NCI-H2227 treated with DMSO at 0.1 percent for 48 hours (cell line): ENCODE measurements around the gene AFF3.
"Not testable (repeated sequence)": the region's sequence is repeated elsewhere in the genome, so short reads cannot be mapped to it uniquely, and the experiment has no call there.

Experiments used
- DNase-seq: peaks from one replicate; lab custom pipeline; 2025; lab: John Stamatoyannopoulos, UW

Gene AFF3, protein sequence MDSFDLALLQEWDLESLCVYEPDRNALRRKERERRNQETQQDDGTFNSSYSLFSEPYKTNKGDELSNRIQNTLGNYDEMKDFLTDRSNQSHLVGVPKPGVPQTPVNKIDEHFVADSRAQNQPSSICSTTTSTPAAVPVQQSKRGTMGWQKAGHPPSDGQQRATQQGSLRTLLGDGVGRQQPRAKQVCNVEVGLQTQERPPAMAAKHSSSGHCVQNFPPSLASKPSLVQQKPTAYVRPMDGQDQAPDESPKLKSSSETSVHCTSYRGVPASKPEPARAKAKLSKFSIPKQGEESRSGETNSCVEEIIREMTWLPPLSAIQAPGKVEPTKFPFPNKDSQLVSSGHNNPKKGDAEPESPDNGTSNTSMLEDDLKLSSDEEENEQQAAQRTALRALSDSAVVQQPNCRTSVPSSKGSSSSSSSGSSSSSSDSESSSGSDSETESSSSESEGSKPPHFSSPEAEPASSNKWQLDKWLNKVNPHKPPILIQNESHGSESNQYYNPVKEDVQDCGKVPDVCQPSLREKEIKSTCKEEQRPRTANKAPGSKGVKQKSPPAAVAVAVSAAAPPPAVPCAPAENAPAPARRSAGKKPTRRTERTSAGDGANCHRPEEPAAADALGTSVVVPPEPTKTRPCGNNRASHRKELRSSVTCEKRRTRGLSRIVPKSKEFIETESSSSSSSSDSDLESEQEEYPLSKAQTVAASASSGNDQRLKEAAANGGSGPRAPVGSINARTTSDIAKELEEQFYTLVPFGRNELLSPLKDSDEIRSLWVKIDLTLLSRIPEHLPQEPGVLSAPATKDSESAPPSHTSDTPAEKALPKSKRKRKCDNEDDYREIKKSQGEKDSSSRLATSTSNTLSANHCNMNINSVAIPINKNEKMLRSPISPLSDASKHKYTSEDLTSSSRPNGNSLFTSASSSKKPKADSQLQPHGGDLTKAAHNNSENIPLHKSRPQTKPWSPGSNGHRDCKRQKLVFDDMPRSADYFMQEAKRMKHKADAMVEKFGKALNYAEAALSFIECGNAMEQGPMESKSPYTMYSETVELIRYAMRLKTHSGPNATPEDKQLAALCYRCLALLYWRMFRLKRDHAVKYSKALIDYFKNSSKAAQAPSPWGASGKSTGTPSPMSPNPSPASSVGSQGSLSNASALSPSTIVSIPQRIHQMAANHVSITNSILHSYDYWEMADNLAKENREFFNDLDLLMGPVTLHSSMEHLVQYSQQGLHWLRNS (N-terminal part only)

DNA sequence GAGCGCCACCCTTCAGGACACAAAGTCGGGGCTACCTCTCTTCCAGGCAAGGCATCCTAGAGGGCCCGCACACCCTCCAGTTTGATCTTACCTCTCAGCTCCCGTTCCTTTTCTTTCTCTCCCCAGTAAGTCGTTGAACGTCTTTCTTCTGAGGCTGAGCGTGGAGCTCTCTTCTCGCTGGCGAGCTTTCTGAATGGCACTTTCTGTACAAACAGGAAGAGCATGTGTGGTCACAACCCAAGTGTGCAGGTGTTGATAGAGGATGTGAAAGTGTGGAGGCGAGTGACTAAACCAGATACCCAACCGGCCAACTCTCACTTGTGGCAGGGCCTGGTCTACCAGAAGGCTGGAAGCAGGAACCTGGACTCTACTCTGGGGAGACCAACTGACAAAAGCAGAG, at the start of gene AFF3:
AFF3 (minus strand) TSS at position 198 of the 400 bp plus-strand sequence. CDS start 38,136 bp downstream, outside the sequence.
- no peak for DNase-seq

DNA sequence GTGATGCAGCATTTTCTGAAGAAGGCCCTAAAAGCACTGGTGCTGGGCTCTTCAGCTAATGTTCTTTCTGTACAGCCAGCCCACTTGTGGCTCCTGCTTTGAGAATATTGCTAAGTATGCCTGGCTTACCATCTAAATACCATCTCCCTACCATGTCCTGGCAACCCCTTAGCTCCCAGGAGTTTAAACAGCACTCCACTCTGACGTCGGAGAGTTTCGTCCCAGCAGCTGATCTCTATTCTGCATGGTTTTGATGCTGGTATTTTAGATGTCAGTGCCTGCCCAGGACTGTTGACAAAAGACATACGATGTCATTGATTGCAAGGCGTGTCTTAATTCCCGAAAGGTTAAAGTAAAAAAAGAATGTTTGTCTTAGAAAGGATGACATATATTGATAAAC, 47.0 kb upstream of the AFF3 start:
- no peak for DNase-seq

- no peak for DNase-seq
These were observed 45.9 kb upstream of the AFF3 start for GRCh38 chr2:100188326-100188725.

DNA sequence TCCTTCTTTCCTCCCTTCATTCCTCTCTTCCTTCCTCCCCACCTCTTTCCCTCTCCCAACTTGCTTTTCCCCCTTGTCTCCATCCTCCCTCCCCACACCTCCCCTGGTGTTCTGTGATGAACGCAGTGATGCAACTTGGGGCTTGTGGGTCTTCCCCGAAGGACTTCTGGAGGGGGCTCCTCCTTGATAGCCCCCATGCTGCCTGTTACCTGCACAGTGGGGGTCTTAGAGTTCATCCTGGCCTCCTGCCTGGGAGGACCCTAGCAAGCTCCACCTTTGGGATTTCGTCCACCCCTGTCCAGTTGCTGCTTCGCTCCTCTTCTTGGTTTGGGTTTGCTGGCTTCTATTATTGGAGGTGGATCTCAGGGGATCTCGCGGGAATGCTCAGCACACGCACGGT, 43.7 kb upstream of the AFF3 start:
- DNase-seq = no peak

GRCh38 chr2:100185516-100185915, 43.1 kb upstream of the AFF3 start:
- DNase-seq = no peak

DNA sequence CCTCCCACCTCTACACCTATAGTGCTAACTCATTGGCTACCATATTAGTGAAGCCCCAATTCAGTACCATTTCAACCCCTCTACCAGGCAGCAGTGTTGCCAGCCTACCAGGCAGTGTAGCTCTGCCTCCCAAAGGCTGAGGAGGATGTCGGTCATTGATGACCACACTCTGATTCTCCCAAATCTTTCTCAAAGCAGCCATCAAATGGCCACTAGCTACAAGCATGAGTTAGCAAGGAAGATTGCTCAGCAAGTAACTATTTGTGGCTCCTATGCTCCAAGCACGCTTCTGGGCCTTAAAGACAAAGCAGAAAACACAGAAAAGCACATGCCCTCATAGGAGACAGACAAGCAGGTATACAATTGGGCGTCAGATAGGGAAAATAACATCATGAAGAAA, 42.7 kb upstream of the AFF3 start:
- DNase-seq = no peak

- DNase-seq = peak; percentile 6
These were observed 41.8 kb upstream of the AFF3 start for GRCh38 chr2:100184055-100184737.

DNA sequence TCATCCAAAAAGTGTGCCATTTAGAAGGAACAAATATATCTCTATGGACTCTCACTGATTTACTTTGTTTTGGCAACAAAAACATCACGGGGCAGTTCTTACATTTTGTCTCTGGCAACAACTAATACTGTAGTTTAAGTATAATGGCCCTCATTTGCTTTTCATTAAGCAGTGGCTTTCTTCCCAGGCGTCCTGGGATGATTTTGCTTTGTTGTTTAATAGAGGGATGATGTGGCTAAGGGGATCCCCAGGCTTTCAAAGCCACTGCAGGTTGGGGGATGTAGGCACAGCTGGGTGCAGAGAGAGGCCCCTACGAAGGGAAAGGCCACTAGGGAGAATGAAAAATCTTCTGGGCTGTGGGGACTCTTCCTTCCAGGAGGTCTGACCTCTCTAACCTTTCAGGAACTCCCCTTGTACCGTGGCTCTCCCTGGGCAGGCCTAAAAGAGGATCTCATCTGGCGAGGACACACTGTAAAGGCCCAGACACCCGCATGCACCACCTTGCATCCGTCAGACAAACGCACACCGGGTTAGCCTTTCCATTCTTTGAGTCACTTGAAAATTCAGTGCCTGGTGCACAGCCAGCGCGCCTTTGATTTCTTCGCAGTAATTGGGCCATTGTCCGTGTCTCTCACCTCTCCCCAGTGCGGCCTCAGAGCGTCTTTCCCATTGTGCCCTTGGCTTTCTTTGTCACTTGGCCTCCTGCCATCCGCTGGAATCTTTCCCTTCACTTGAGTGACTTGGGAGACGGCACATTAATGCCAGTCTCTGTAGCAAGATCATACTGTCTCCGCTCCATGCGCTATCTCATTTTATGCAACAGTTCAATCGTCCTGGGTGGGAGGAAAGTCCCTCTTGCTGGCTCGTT, 40.3 kb upstream of the AFF3 start:
- DNase-seq = peak; percentile 31

- DNase-seq = no peak
These were observed 38.1 kb upstream of the AFF3 start for GRCh38 chr2:100180503-100180902.

DNA sequence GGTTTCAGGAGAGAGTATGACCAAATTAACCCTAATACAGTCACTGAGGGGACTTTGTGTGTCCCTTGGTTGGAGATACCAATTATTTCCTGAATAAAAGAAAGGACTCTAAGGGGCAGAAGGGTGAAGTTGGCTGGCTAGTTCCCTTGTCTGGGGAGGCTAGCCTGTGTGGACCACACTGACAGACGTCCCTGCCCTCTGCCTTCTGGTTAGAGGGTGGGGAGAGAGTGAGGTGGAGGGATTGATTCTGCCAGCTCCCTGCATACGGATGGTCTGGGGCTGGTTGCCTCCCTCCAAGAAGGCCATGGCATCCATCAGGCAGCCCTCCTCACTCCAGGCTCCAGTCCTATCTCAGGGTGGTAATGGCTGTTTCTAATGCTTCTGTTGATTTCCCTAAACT, 37.4 kb upstream of the AFF3 start:
- no peak for DNase-seq

- no peak for DNase-seq
These were observed 36.5 kb upstream of the AFF3 start for GRCh38 chr2:100178864-100179263.

DNA sequence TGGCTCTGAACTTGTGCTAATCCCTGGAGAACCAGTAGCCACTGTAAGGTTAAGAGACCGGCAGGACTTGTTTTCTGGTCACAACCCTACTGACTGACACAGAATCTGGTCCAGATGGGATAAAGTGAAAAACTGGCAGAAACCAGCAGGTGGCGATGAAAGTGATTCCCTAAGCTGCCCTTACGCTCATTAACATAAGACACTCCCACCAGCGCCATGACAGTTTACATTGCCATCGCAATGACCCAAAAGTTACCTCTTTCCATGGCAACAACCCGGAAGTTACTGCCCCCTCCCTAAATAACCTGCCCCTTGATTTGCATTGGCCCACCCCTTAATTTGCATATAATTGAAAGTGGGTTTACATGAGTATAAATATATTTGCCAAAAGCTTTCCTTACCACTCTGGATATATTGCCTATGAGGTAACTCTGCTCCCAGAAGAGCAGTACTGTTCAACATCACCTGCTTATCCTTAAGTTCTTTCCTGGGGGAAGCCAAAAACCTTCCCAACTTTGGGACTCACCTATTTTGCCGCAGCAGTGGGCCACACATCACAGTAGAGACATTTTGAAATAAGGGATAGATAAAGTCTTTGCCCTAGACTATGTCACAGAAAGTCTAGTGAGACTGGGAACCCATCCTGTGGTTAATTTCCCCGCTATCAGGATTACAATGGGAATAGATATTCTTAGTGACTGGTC, 35.8 kb upstream of the AFF3 start:
- no peak for DNase-seq

DNA sequence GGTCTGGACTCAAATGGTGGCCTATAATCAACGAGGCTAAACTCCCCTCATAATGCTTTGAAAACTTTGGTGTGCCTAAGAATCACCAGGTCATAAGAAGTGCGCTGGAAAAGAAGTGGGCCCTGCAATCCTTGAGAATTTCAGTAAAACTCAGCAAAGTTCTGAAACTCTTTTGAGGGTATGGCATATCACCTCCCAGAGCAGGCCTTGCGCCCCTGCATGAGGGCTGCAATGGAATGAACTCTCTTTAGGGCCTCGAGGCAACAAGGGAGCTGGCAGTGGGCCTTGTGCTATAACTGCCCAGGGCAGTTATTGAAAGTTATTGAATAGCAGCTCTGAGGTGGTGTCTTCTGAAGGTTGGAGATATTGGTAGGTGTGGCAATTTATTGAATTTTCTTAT, 34.5 kb upstream of the AFF3 start:
- DNase-seq = no peak

DNA sequence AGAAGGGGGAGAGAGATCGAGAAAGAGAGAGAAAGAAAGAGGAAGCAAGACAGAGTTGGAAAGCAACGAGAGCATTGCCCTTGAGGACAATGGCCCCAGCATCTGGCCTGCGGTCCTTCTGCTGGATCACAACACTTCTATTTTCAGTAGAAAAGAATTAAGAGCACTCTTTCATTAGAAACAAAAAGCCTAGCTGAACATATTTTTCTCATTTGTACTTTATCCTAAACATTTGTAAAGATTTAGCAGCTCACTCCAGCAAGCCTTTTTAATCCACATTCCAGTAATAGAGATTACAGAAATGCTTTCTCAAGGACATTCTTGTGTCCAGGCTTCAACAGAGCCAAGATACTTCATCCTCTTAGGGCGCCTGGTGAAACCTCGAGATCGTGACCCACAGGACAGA, 31.6 kb upstream of the AFF3 start:
- no peak for DNase-seq

GRCh38 chr2:100166701-100167100, 24.3 kb upstream of the AFF3 start:
- DNase-seq = no peak

DNA sequence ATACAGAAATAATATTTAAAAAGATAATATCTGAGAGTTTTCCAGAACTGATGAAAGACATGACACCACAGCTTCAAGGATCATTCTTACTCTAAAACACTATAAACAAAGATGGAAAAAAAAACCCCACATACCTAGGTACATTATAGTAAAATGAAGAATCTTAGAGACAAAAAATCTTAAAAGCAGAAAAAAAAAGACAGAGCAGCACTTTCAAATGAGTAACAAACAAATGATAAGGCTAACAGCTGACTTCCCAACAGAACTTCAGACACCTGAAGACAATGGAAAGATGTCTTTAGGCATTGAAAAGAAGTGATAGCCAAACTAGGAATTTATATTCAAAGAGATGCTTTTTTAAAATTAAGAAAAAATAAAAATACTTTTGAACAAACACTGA, 21.2 kb upstream of the AFF3 start:
- DNase-seq = no peak

DNA sequence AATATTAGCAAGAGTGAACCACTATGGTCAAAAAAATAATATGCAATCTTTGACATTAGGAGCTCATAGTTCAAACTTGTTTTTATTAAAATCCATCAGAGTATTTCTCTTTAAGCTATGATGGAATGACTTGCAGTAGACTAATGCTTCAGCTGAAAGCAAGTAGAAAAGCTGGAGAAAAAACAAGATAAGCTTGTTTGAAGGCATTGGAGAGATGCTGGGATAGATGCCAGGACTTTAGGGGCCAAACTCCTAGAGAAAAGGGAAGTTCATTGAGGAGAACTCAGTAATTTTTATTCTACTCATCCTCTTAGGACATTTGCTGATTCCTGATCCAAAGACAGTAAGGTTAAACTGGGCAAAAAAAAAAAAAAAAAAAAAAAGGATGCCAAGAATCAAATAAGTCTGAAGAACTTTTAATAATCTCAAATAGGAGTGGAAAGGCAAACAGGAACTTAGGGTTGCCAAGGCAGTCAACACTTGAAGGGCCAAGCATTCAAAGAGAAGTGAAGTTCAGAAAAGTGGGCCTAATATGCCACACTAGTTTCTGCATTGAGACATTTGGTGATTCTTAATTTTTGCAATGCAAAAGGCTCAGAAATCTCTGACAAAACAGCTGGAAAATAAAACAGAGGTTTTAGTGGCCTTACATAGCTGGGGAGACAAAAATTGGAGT, 19.7 kb upstream of the AFF3 start:
- no peak for DNase-seq

DNA sequence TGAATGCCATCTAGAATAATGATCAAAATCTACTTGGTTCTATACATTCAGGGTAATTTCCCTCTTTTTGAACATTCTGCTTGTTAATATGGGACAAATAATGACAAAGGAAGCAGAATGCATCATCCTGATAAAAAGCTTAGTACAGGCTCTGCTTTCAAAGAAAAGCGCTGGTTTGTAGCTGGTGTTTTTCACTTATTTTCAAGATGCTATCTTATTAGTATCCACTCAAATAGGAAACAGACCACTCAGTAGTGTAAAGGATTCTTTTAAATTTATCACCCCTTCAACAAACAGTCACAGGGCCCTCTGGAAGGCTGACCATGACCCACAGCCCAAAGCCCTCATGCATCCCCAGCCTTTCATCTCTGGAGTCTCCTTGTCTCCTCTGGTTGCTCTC, 18.0 kb upstream of the AFF3 start:
- no peak for DNase-seq

GRCh38 chr2:100151832-100152231, 9.4 kb upstream of the AFF3 start:
- not testable (repeated sequence) for DNase-seq

GRCh38 chr2:100151310-100151709, 8.9 kb upstream of the AFF3 start:
- no peak for DNase-seq
